ENCODE data around the gene VEGFA.

The VEGFA gene

GRCh38 chr6:43795421-43795820, 25.4 kb downstream of the VEGFA start:
- no peak for TF ChIP-seq POLR2AphosphoS5 (IDR thresholded peaks at IDR 0.05; ENCODE audit: low read depth, low read length)
- TF ChIP-seq FOXP2 (optimal IDR thresholded peaks at IDR 0.05; ENCODE audit: borderline replicate concordance, extremely low read depth, extremely low read length, insufficient read depth), result no peak
- TF ChIP-seq TAF1 (IDR thresholded peaks at IDR 0.05; ENCODE audit: borderline replicate concordance, insufficient read depth, low read length), result no peak
- TF ChIP-seq REST (IDR thresholded peaks at IDR 0.05; ENCODE audit: insufficient read depth in 1 of 2, low read depth in 2 of 2, low read length in 2 of 2), result no peak

- TF ChIP-seq TAF1 (IDR thresholded peaks at IDR 0.05; ENCODE audit: borderline replicate concordance, insufficient read depth, low read length), result no peak
- no peak for TF ChIP-seq FOXP2 (optimal IDR thresholded peaks at IDR 0.05; ENCODE audit: borderline replicate concordance, extremely low read depth, extremely low read length, insufficient read depth)
- no peak for TF ChIP-seq REST (IDR thresholded peaks at IDR 0.05; ENCODE audit: insufficient read depth in 1 of 2, low read depth in 2 of 2, low read length in 2 of 2)
- TF ChIP-seq SIN3A (IDR thresholded peaks at IDR 0.05; ENCODE audit: borderline replicate concordance, insufficient read depth, low read length), result no peak
Observed at GRCh38 chr6:43796168-43796567, 26.2 kb downstream of the VEGFA start.

- TF ChIP-seq TAF1 (IDR thresholded peaks at IDR 0.05; ENCODE audit: borderline replicate concordance, insufficient read depth, low read length) (no peak), REST (IDR thresholded peaks at IDR 0.05; ENCODE audit: insufficient read depth in 1 of 2, low read depth in 2 of 2, low read length in 2 of 2) (no peak), SIN3A (IDR thresholded peaks at IDR 0.05; ENCODE audit: borderline replicate concordance, insufficient read depth, low read length) (no peak), POLR2AphosphoS5 (IDR thresholded peaks at IDR 0.05; ENCODE audit: low read depth, low read length) (no peak), FOXP2 (optimal IDR thresholded peaks at IDR 0.05; ENCODE audit: borderline replicate concordance, extremely low read depth, extremely low read length, insufficient read depth) (no peak)
Observed at GRCh38 chr6:43796903-43797890, 27.2 kb downstream of the VEGFA start.

- TF ChIP-seq SIN3A (IDR thresholded peaks at IDR 0.05; ENCODE audit: borderline replicate concordance, insufficient read depth, low read length) (no peak), POLR2AphosphoS5 (IDR thresholded peaks at IDR 0.05; ENCODE audit: low read depth, low read length) (no peak), TAF1 (IDR thresholded peaks at IDR 0.05; ENCODE audit: borderline replicate concordance, insufficient read depth, low read length) (no peak), REST (IDR thresholded peaks at IDR 0.05; ENCODE audit: insufficient read depth in 1 of 2, low read depth in 2 of 2, low read length in 2 of 2) (no peak), FOXP2 (optimal IDR thresholded peaks at IDR 0.05; ENCODE audit: borderline replicate concordance, extremely low read depth, extremely low read length, insufficient read depth) (no peak)
Observed at GRCh38 chr6:43797919-43798318, 27.9 kb downstream of the VEGFA start.

Data from PFSK-1 (cell line).